ENCODE measurements around the gene TRAF1.

DNA sequence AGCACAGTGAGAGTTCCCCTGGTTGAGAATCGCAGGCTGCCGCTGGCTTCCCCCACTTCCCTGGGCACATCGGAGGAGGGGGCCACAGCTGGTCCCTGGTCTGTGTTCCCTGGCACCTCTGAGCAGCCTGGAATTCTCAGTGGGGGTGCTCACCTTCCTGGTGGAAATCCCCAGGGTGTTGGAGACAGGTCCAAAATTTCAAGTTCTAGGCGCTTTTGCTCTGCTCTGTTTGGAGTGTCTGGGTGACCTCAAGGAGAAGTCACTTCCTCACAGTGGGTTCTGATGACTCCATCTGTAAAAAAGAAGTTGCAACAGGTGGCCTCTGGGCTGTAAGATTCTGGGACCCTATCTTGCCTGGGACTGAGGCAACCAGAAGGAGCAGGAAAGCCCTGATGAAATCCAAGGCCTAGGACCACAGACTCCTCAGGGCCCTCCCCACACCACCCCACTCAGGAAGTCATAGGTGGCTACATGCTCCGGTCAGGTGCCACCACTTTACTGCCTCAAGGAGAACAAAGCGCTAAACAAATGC, at the start of gene TRAF1:
- TF ChIP-seq POLR2A (IDR thresholded peaks at IDR 0.05), result no peak
- no peak for TF ChIP-seq CTCF (IDR thresholded peaks at IDR 0.05)

Measured in Peyer's patch (tissue), 4 donors.